ELF-1 (cell line): ENCODE data around the gene CYTH3.
"Not testable (repeated sequence)": the region's sequence is repeated elsewhere in the genome, so short reads cannot be mapped to it uniquely, and the experiment has no call there.

Experiments
- DNase-seq: peaks from one replicate; pipeline ENCODE4 v3.0.0-alpha.2; 2016; ENCODE audit warnings: low read depth, low spot score

The CYTH3 gene, protein sequence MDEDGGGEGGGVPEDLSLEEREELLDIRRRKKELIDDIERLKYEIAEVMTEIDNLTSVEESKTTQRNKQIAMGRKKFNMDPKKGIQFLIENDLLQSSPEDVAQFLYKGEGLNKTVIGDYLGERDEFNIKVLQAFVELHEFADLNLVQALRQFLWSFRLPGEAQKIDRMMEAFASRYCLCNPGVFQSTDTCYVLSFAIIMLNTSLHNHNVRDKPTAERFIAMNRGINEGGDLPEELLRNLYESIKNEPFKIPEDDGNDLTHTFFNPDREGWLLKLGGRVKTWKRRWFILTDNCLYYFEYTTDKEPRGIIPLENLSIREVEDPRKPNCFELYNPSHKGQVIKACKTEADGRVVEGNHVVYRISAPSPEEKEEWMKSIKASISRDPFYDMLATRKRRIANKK

GRCh38 chr7:6272481-6273323, at the start of gene CYTH3:
TSS of gene CYTH3 (minus strand) at chr7:6272624. CDS start at chr7:6272507, 117 bp downstream.
- peak; percentile 93 for DNase-seq

DNA sequence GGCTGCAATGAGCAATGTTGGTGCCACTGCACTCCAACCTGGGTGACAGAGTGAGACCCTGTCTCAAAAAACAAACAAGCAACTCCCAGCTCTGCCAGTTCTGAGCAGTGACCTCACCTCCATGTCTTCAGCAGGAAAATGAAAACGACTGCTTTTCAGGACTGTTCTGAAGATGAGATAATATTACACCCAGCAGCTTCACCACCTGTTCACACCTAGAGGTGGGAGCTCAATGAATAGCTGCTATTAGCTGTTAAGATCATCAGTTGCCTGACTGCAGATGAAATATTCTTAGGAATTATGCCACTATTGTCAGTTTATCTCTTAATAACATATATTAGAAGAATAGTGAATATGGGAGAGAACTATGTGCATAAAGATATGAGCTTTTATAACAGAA, 48.4 kb upstream of the CYTH3 start:
- DNase-seq, result no peak

DNA sequence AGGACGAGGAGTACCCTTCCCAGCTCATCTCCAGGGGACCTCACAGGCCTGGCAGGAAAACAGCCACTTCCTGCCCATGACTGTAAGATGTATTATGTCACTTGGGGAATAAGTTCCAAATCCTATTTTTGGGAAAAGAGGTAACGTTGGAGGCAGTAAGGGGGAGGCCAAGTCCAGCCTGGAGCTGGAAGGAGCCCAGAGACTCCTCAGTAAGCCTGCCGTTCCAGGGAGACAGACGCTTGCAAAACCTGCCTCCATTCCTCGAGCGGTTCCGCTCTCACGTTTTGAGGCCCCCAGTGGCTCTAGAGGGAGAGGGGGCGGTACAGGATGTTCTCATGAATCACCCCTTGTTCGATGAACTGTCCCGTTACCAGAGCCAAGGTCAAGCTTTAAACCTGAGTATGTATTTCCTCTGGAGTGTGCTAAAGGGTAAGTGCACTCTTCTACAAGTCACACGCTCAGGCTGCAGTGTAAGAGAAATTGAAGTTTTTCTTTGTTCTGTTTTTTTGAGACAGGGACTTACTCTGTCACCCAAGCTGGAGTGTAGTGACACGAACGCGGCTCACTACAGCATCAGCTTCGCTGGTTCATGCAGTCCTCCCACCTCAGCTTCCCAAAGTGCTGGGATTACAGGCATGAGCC, 45.5 kb upstream of the CYTH3 start:
- no peak for DNase-seq

- DNase-seq, result no peak
Measured at GRCh38 chr7:6316226-6316625, 43.8 kb upstream of the CYTH3 start.

DNA sequence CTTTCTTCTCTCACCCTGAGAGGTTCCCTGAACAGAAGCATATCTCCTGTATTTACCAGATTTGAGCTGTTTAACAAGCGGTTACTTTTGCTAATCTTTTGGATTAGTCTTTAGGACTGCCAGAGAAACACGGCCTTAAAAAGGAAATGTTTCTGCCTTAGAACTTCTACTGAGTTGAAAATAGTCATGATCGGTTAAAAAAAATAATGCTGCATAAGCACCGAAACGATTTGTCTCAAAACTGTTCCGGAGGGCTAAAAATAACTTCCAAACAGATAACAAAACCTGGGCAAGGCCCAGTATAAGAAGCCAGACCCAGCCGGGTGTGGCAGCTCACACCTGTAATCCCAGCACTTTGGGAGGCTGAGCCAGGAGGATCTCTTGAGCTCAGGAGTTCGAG, 43.3 kb upstream of the CYTH3 start:
- no peak for DNase-seq

DNA sequence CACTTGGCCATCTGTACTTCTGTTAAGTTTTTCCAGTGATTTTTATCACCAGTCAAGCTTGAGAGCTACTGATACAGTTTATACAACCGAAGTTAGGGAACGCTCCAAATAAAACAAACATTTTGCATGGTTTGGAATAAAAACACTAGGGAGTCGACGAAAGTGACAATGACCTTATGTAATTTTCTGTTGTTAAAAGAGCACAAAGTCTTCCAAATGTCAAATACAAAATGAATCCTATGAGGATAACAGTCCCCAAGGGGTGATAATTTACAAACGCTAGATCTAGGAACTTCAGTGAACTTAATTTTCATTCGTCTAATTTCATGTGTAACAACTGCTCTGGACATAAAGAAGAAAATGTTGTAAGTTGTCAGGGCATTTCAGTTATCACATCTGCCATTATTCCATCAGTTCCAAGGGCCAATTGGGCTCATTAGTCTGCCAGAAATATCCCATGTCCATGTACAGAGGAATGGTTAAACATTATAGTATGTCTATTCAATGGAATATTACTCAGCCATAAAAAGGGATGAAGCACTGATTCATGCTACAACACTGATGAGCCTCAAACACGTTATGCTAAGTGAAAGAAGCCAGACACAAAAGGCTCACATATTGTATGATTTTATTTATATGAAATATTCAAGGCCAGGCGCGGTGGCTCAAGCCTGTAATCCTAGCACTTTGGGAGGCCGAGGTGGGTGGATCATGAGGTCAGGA, 38.0 kb upstream of the CYTH3 start:
- no peak for DNase-seq

DNA sequence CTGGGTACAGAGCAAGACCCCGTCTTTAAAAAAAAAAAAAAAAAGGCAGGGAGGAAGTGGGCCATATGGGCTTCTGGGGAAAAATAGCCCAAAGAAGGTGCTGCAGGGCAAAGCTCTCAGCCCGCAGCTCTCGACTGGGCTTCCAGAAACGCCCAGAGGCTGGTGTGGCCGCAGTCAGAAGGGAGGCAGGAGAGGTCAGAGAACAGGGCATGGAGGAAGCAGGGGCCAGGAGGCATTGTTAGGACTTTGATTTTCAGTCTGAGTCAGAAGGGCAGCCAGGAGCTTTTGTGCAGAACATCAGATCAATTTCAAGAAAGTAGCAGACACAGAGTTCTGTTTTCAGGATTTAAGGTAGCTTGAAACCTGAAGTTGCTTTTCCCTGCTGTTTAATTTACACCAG, 35.3 kb upstream of the CYTH3 start:
- peak; percentile 36 for DNase-seq

DNA sequence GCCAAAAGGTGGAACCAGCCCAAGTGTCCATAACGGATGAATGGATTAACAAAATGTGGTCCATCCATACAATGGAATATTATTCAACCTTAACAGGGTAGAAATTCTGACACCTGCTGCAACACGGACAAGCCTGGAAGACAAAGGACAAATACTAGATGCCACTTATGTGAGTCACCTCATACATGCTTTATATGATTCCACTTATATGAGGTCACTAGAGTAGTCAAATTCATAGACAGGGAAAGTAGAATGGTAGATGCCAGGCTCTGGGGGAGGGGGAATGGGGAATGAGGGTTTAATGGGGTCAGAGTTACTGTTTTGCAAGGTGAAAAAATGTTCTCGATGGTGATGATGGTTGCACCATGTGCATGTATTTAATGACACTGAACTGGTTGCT, 34.0 kb upstream of the CYTH3 start:
- DNase-seq, result no peak

DNA sequence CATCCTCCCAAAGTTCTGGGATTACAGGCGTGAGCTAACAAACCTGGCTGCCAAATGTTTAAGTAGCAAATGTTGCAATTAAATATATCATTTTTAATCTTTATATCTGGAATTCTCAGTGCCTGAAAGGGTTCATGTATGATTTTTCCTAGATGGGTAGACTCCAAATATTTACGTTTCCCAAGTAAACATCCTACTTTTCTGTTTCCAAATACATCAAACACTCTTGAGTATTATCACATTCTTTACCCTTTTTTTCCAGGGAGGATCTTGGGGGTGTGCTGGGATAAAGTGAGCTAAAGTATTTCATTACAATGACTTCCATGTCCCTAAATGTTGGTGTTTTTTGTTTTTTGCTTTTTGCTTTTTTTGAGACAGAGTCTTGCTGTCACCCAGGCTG, 32.9 kb upstream of the CYTH3 start:
- no peak for DNase-seq

DNA sequence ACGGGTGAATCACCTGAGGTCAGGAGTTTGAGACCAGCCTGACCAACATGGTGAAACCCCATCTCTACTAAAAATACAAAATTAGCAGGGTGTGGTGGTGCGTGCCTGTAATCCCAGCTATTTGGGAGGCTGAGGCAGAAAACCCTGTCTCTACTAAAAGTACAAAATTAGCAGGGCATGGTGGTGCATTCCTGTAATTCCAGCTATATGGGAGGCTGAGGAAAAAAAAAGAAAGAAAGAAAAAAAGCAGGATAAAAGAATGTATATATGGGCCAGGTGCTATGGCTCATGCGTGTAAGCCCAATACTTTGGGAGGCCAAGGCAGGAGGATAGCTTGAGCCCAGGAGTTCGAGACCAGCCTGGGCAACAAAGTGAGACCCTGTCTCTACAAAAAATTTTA, 29.0 kb upstream of the CYTH3 start:
- not testable (repeated sequence) for DNase-seq

- no peak for DNase-seq
Measured at GRCh38 chr7:6299774-6300173, 27.4 kb upstream of the CYTH3 start.

DNA sequence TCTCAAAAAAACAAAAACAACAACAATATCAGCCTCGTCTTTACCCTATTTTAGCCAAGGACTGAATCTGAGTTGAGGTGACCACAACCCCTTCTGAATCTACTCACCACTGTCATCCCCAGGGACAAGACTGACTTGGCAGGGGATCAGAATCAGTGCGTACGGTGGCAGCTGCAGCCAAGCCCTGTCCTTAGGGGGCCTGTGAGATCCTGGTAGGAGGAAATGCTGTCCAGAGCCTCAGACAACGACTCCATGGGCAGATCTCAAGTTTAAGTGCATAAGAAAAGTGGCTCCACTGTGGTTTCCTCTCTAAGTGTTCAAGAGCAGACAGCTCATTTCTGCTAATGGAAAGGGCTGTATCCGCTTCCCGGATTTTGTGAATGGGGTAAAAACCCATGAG, 22.4 kb upstream of the CYTH3 start:
- DNase-seq, result no peak

DNA sequence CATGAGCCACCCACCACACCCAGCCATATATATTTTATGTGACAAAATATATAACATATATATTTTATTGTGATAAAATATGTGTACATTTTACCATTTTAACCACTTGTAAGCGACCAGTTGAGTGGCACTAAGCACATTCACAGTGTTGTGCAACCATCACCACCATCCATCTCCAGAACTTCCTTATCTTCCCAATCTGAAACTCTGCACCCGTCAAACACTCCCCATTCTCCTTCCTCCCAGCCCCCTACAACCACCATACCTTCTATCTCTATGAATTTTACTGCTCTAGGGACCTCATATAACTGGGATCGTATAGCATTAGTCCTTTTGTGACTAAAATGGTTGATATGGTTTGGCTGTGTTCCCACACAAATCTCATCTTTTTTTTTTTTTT, 20.8 kb upstream of the CYTH3 start:
- no peak for DNase-seq

GRCh38 chr7:6291941-6292340, 19.5 kb upstream of the CYTH3 start:
- not testable (repeated sequence) for DNase-seq

DNA sequence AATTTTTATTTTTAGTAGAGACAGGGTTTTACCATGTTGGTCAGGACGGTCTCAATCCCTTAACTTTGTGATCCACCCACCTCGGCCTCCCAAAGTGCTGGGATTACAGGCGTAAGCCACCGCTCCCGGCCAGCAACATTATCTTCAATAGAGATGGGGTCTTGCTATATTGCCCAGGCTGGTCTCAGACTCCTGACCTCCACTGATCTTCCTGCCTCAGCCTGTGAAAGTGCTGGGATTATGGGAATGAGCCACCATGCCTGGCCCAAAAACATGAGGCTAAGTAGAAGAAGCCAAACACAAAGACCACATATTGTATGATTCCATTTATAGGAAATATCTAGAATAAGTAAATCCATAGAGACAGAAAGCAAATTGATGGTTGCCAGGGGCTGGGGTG, 19.1 kb upstream of the CYTH3 start:
- DNase-seq, result no peak

DNA sequence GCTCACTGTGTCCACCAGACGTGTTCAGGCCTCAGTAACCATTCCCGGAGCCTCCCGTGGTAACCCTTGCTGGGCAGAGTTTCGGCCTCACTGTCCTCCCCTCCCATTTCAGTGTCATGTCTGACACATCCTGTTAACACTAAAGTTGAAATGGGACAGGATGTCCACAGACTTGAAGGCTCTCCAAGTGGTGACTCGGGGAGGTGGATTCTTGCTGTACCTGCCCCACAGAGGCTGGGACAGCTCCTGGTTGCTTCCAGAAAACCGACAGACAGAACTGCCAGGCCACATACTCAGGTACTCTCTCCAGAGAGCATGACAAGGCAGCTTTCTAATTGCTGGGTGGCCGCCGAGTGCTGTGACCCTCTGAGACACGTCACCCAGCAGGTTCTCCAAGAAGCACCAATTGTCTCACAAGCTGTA, 17.9 kb upstream of the CYTH3 start:
- peak; percentile 70 for DNase-seq

DNA sequence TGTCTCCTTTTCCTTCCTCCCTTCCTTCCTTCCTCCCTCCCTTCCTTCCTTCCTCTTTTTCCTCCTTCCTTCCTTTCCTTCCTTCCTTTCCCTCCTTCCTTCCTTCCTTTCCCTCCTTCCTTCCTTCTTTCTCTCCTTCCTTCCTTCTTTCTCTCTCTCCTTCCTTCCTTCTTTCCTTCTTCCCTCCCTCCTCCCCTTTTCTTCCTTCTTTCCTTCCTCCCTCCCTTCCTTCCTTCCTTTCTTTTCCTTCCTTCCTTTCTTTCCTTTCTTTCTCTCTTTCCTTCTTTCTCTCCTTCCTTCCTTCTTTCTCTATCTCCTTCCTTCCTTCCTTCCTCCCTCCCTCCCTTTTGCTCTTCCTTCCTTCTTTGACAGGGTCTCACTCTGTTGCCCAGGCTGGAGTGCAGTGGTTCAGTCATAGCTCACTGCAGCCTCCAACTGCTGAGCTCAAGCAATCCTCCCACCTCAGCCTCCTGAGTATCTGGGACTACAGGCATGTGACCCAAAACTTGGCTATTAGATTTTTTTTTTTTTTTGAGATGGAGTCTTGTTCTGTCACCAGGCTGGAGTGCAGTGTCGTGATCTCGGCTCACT, 15.9 kb upstream of the CYTH3 start:
- no peak for DNase-seq

DNA sequence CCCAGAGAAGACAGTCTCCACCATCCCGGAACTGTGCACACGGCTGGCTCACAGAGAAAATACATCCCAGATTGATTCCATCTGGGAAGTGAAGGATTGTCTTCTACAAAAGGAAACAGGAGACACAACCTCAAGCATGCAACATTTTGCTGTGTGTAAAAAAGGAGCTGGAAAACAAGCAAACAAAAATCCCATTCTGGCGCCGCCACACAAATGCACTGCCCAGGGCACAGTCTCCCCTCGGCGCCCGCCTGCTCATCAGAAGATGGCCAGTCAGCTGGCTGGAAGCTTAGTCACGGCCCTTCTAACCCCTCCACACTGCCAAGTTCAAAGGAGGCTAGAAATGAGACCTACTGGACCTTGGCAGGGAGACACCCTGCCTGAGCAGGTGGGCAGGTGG, 14.1 kb upstream of the CYTH3 start:
- DNase-seq, result no peak

DNA sequence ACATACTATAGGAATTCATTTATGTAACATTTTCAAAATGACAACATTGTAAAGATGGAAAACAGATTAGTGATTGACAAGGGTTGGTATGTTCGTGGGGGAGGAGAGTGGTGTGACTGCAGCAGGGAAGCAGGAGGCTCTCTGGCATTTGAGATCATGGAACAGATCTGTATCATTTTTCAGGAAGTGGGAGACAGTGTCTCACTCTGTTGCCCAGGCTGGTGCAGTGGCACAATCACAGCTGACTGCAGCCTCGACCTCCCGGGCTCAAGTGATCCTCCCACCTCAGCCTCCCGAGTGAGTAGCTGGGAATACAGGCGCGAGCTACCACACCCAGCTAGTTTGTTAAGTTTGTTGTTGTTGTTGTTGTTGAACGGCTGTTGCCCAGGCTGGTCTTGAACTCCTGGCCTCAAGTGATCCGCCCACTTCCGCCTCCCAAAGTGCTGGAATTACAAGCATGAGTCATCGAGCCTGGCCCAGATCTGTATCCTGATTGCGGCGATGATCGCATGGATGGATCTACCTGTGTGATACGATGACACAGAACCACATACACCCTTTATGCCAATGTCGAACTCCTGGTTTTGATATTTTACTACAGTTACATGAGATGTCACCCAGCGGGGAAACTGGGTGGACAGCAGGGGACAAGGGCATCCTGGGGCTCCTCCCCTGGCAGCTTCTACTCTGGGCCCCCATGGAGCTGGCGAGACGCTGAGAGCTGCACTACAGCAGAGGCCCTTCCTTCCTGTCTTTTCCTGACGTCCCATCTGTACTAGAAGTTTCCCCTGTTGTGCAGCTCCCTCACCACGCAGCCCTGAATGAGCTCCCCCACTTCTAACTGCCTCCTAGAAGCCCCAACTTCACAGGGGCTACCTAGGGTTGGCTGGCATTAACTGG, 12.3 kb upstream of the CYTH3 start:
- DNase-seq, result peak; percentile 30

DNA sequence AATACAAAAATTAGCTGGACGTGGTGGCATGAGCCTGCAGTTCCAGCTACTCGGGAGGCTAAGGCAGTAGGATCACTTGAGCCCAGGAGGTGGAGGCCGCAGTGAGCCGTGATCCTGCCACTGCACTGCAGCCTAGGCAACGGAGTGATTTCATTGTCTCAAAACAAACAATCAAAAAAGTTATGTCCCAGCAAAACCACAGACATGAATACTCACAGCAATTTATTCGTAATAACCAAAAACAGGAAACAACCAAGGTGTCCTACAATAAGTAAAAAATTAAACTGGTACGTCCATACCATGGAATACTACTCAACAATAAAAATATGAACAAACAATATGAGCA, 11.6 kb upstream of the CYTH3 start:
- DNase-seq, result no peak
